Mesothelial cell of epicardium (in vitro differentiated cells): ENCODE measurements around the gene UNK. TPM values are rescaled to one million over a fixed set of nuclear protein-coding genes. Genes with fewer than 3 reads are reported as not detected.
"Not testable (repeated sequence)": the region's sequence is repeated elsewhere in the genome, so short reads cannot be mapped to it uniquely, and the experiment has no call there.

Experiments used
- DNase-seq, 2 experiments: peaks; one replicate each; pipeline ENCODE4 v3.0.0; 2021; ENCODE audit warnings: low spot score in 2 of 2; ENCODE audit not compliant: unreplicated experiment in 2 of 2
- H3K27ac Mint-ChIP-seq: 2 replicates; pipeline ENCODE4 v1.8.0; 2021; ENCODE audit warnings: mixed read lengths
- H3K27me3 Mint-ChIP-seq: 2 replicates; pipeline ENCODE4 v1.8.0; 2021; ENCODE audit warnings: low read depth, mixed read lengths
- H3K36me3 Mint-ChIP-seq: 2 replicates; pipeline ENCODE4 v1.8.0; 2021; ENCODE audit warnings: mixed read lengths
- H3K4me1 Mint-ChIP-seq: 2 replicates; pipeline ENCODE4 v1.8.0; 2021; ENCODE audit warnings: mixed read lengths
- H3K4me3 Mint-ChIP-seq: 2 replicates; pipeline ENCODE4 v1.8.0; 2021; ENCODE audit warnings: mild to moderate bottlenecking, moderate library complexity, mixed read lengths
- H3K9me3 Mint-ChIP-seq: 2 replicates; pipeline ENCODE4 v1.8.0; 2021; ENCODE audit warnings: mixed read lengths
- CTCF ChIP-seq: fragments of 200-600 bp; sonication (generic); IDR thresholded peaks from one replicate; pipeline ENCODE4 v1.5.0; 2021; ENCODE audit warnings: antibody characterized with exemption; ENCODE audit not compliant: unreplicated experiment
- total RNA-seq: library from RNA; stranded (reverse); gene quantifications from 3 replicates; pipeline ENCODE4 v1.2.1, GENCODE V29; 2021

UNK gene
- total RNA-seq, 1 donor from 2014 or later, result 66.4 TPM

- Mint-ChIP-seq H3K4me3 (peak overlapping the region; percentile 8), H3K9me3 (no peaks in the 10 kb centered on the region), H3K27ac (peak overlapping the region; percentile 83), H3K27me3 (peaks cover 1% of the 10 kb centered on the region), H3K36me3 (peaks cover 22% of the 10 kb centered on the region), H3K4me1 (peaks cover 30% of the 10 kb centered on the region)
- no peak for DNase-seq
- no peak for TF ChIP-seq CTCF
These were observed 9.5 kb upstream of the UNK start for GRCh38 chr17:75774991-75775668.

GRCh38 chr17:75776386-75777295 is 8.0 kb upstream of the UNK start:
- DNase-seq, result no peak
- peak overlapping the region; percentile 83 for H3K27ac Mint-ChIP-seq
- peak overlapping the region; percentile 97 for H3K4me3 Mint-ChIP-seq
- peaks cover 1% of the 10 kb centered on the region for H3K27me3 Mint-ChIP-seq
- H3K4me1 Mint-ChIP-seq, result peaks cover 31% of the 10 kb centered on the region
- no peaks in the 10 kb centered on the region for H3K9me3 Mint-ChIP-seq
- H3K36me3 Mint-ChIP-seq, result peaks cover 22% of the 10 kb centered on the region
- no peak for TF ChIP-seq CTCF

GRCh38 chr17:75777296-75777922 is 7.2 kb upstream of the UNK start:
- peaks cover 1% of the 10 kb centered on the region for H3K27me3 Mint-ChIP-seq
- H3K27ac Mint-ChIP-seq, result peak overlapping the region; percentile 83
- TF ChIP-seq CTCF, result no peak
- H3K4me1 Mint-ChIP-seq, result peaks cover 31% of the 10 kb centered on the region
- peak overlapping the region; percentile 97 for H3K4me3 Mint-ChIP-seq
- peaks cover 22% of the 10 kb centered on the region for H3K36me3 Mint-ChIP-seq
- no peak for DNase-seq
- H3K9me3 Mint-ChIP-seq, result no peaks in the 10 kb centered on the region

- H3K27ac Mint-ChIP-seq, result peak overlapping the region; percentile 91
These were observed 6.3 kb upstream of the UNK start for GRCh38 chr17:75778066-75778860.

GRCh38 chr17:75778861-75779249 is 5.8 kb upstream of the UNK start:
- DNase-seq, result peak in 1 of 2 experiments; percentile 54
- peak overlapping the region; percentile 91 for H3K27ac Mint-ChIP-seq
- TF ChIP-seq CTCF, result peak; percentile 79
- H3K27me3 Mint-ChIP-seq, result peaks cover 1% of the 10 kb centered on the region
- peaks cover 22% of the 10 kb centered on the region for H3K36me3 Mint-ChIP-seq
- H3K4me3 Mint-ChIP-seq, result peak overlapping the region; percentile 97
- no peaks in the 10 kb centered on the region for H3K9me3 Mint-ChIP-seq
- peaks cover 41% of the 10 kb centered on the region for H3K4me1 Mint-ChIP-seq

More at GRCh38 chr17:75778066-75778860, 6.3 kb upstream of the UNK start:
- peaks cover 35% of the 10 kb centered on the region for H3K4me1 Mint-ChIP-seq
- not testable (repeated sequence) for DNase-seq, H3K27me3 Mint-ChIP-seq, H3K9me3 Mint-ChIP-seq
- H3K36me3 Mint-ChIP-seq, result peaks cover 22% of the 10 kb centered on the region
- peak overlapping the region; percentile 97 for H3K4me3 Mint-ChIP-seq
